OCI-LY1 (cell line): ENCODE measurements around the gene ZFP57.

Experiments used
- H2AFZ ChIP-seq: fragments of 200-600 bp; sonication (generic), shearing (Covaris generic); 2 replicates; pipeline ENCODE4 v1.6.0; 2014; ENCODE audit warnings: antibody characterized with exemption, mild to moderate bottlenecking, low read length
- H3F3A ChIP-seq: fragments of 200-600 bp; sonication (generic), shearing (Covaris generic); 2 replicates; pipeline ENCODE4 v1.6.0; 2014; ENCODE audit warnings: mild to moderate bottlenecking, antibody characterized with exemption, low read length, moderate library complexity; ENCODE audit not compliant: insufficient read depth
- H3K27ac ChIP-seq: fragments of 200-600 bp; sonication (generic); 2 replicates; pipeline ENCODE4 v1.5.1; 2014; ENCODE audit warnings: low read length, mixed run types, mild to moderate bottlenecking, low read depth; ENCODE audit not compliant: poor library complexity, severe bottlenecking
- H3K27me3 ChIP-seq: fragments of 200-600 bp; sonication (generic); 2 replicates; pipeline ENCODE4 v1.6.0; 2014; ENCODE audit warnings: antibody characterized with exemption, mild to moderate bottlenecking, low read length, moderate library complexity; ENCODE audit not compliant: insufficient read depth
- H3K36me3 ChIP-seq: fragments of 200-600 bp; sonication (generic); 2 replicates; pipeline ENCODE4 v1.6.1; 2014; ENCODE audit warnings: mild to moderate bottlenecking, antibody characterized with exemption, low read length, moderate library complexity, mixed read lengths; ENCODE audit not compliant: insufficient read depth
- H3K4me1 ChIP-seq: fragments of 200-600 bp; sonication (generic); 2 replicates; pipeline ENCODE4 v1.5.1; 2014; ENCODE audit warnings: mild to moderate bottlenecking, low read length, moderate library complexity; ENCODE audit not compliant: insufficient read depth, severe bottlenecking
- H3K4me2 ChIP-seq: fragments of 200-600 bp; sonication (generic), shearing (Covaris generic); 2 replicates; pipeline ENCODE4 v1.6.1; 2014; ENCODE audit warnings: low read length
- H3K4me3 ChIP-seq: fragments of 200-600 bp; sonication (generic); 2 replicates; pipeline ENCODE4 v1.5.1; 2014; ENCODE audit warnings: low read length, low read depth, mild to moderate bottlenecking, mixed read lengths; ENCODE audit not compliant: poor library complexity, severe bottlenecking
- H3K79me2 ChIP-seq: fragments of 200-600 bp; shearing (Covaris generic); 2 replicates; pipeline ENCODE4 v1.6.1; 2016; ENCODE audit warnings: mixed run types, low read length, mixed read lengths; ENCODE audit not compliant: insufficient read depth
- H3K9ac ChIP-seq: fragments of 200-600 bp; sonication (generic), shearing (Covaris generic); 2 replicates; pipeline ENCODE4 v1.6.1; 2014; ENCODE audit warnings: mild to moderate bottlenecking, low read length, mixed read lengths
- H3K9me2 ChIP-seq: fragments of 200-600 bp; sonication (generic), shearing (Covaris generic); 2 replicates; pipeline ENCODE4 v1.6.1; 2014; ENCODE audit warnings: low read depth, mild to moderate bottlenecking, low read length, mixed read lengths
- H3K9me3 ChIP-seq: fragments of 200-600 bp; shearing (Covaris generic); 2 replicates; pipeline ENCODE4 v1.6.1; 2014; ENCODE audit warnings: low read length, mixed read lengths
- H4K20me1 ChIP-seq: fragments of 200-600 bp; sonication (generic), shearing (Covaris generic); 2 replicates; pipeline ENCODE4 v1.6.0; 2016; ENCODE audit warnings: mild to moderate bottlenecking, low read length; ENCODE audit not compliant: insufficient read depth
- CTCF ChIP-seq: fragments of 200-600 bp; sonication (generic), shearing (Covaris generic); IDR thresholded peaks from 2 replicates; pipeline ENCODE4 v1.5.1; 2017; ENCODE audit warnings: mild to moderate bottlenecking, antibody characterized with exemption, low read length, moderate library complexity, mixed read lengths
- EZH2 ChIP-seq: fragments of 200-600 bp; sonication (generic), shearing (Covaris generic); IDR thresholded peaks from 2 replicates; pipeline ENCODE4 v1.8.0; 2017; ENCODE audit warnings: borderline replicate concordance, mixed run types, mild to moderate bottlenecking, antibody characterized with exemption, low read length, moderate library complexity, mixed read lengths

ZFP57 gene

GRCh38 chr6:29694637-29695036, 13.7 kb upstream of the ZFP57 start:
- Histone ChIP-seq H3K9me3 (no peaks in the 10 kb centered on the region), H3K4me3 (no peak overlapping the region), H3K27me3 (no peaks in the 10 kb centered on the region), H3K4me1 (no peaks in the 10 kb centered on the region), H3K4me2 (no peak overlapping the region), H3K9ac (no peak overlapping the region), H2AFZ (no peak overlapping the region), H4K20me1 (no peaks in the 10 kb centered on the region), H3K36me3 (no peaks in the 10 kb centered on the region), H3K9me2 (no peaks in the 10 kb centered on the region), H3F3A (no peaks in the 10 kb centered on the region), H3K79me2 (no peaks in the 10 kb centered on the region), H3K27ac (no peak overlapping the region)
- TF ChIP-seq EZH2 (no peak), CTCF (no peak)

- TF ChIP-seq EZH2, result no peak
- no peak for TF ChIP-seq CTCF
- no peaks in the 10 kb centered on the region for H3K4me1 ChIP-seq
- no peaks in the 10 kb centered on the region; the same call in 1 of the 2 replicates for H3K27me3 ChIP-seq
- no peak overlapping the region for H2AFZ ChIP-seq
- no peaks in the 10 kb centered on the region for H4K20me1 ChIP-seq
- H3K9ac ChIP-seq, result no peak overlapping the region
- H3K9me2 ChIP-seq, result no peaks in the 10 kb centered on the region
- no peaks in the 10 kb centered on the region for H3K9me3 ChIP-seq
- H3K4me2 ChIP-seq, result no peak overlapping the region
- H3K36me3 ChIP-seq, result no peaks in the 10 kb centered on the region
- no peak overlapping the region for H3K27ac ChIP-seq
- H3F3A ChIP-seq, result no peaks in the 10 kb centered on the region
- no peaks in the 10 kb centered on the region for H3K79me2 ChIP-seq
- H3K4me3 ChIP-seq, result no peak overlapping the region
Observed at GRCh38 chr6:29685718-29686326, 4.9 kb upstream of the ZFP57 start.

- Histone ChIP-seq H3K4me2 (no peak overlapping the region), H3K27ac (no peak overlapping the region), H4K20me1 (no peaks in the 10 kb centered on the region), H3K4me1 (no peaks in the 10 kb centered on the region), H3K79me2 (no peaks in the 10 kb centered on the region), H3K9ac (no peak overlapping the region), H3K9me2 (no peaks in the 10 kb centered on the region), H3F3A (no peaks in the 10 kb centered on the region), H3K4me3 (no peak overlapping the region), H3K36me3 (no peaks in the 10 kb centered on the region), H3K27me3 (no peaks in the 10 kb centered on the region; the same call in 1 of the 2 replicates), H3K9me3 (no peaks in the 10 kb centered on the region), H2AFZ (no peak overlapping the region)
- no peak for TF ChIP-seq EZH2
- TF ChIP-seq CTCF, result no peak
Observed at GRCh38 chr6:29681811-29682210, 859 bp upstream of the ZFP57 start.
